Mesenteric fat pad (tissue), 1 donor: ENCODE results near the gene CREB5. TPM values are rescaled to one million over a fixed set of nuclear protein-coding genes. Genes with fewer than 3 reads are reported as not detected.

Source experiments
- DNase-seq: peaks from one replicate; pipeline ENCODE4 v3.0.0-alpha.2; 2020; ENCODE audit warnings: low spot score
- total RNA-seq: library from RNA; stranded (reverse); fragmentation: NEBNext Ultra II Directional; extraction: Animal tissue kit (Norgen Biotek cat#: 25700); gene quantifications from one replicate; pipeline ENCODE4 v1.2.1, GENCODE V29; 2021
- donor health status: DM: yes; HTN: yes; CAD: no.

CREB5 gene
- total RNA-seq, 1 donor from 2014 or later: 45.3 TPM

- no peak for DNase-seq
Observed at GRCh38 chr7:28433699-28434219, 21.4 kb downstream of the CREB5 start.

- no peak for DNase-seq
Observed at GRCh38 chr7:28434510-28434909, 22.2 kb downstream of the CREB5 start.

- no peak for DNase-seq
Observed at GRCh38 chr7:28435152-28435551, 22.8 kb downstream of the CREB5 start.

GRCh38 chr7:28435732-28436378, 23.5 kb downstream of the CREB5 start:
- no peak for DNase-seq

GRCh38 chr7:28440055-28440601, 27.8 kb downstream of the CREB5 start:
- DNase-seq: no peak

- no peak for DNase-seq
Observed at GRCh38 chr7:28442540-28443420, 30.5 kb downstream of the CREB5 start.

GRCh38 chr7:28446131-28446530, 33.8 kb downstream of the CREB5 start:
- no peak for DNase-seq

- DNase-seq: no peak
Observed at GRCh38 chr7:28447071-28447470, 34.8 kb downstream of the CREB5 start.

- no peak for DNase-seq
Observed at GRCh38 chr7:28448708-28449107, 36.4 kb downstream of the CREB5 start.

GRCh38 chr7:28452681-28453080, 40.4 kb downstream of the CREB5 start:
- no peak for DNase-seq

GRCh38 chr7:28455486-28455885, 43.2 kb downstream of the CREB5 start:
- DNase-seq: no peak

GRCh38 chr7:28456044-28456443, 43.7 kb downstream of the CREB5 start:
- DNase-seq: no peak

- no peak for DNase-seq
Observed at GRCh38 chr7:28458732-28459131, 46.4 kb downstream of the CREB5 start.

- no peak for DNase-seq
Observed at GRCh38 chr7:28459306-28459705, 47.0 kb downstream of the CREB5 start.

- no peak for DNase-seq
Observed at GRCh38 chr7:28465697-28466096, 53.4 kb downstream of the CREB5 start.

GRCh38 chr7:28466341-28466740, 54.0 kb downstream of the CREB5 start:
- DNase-seq: no peak

GRCh38 chr7:28466885-28467284, 54.6 kb downstream of the CREB5 start:
- no peak for DNase-seq

GRCh38 chr7:28469562-28469961, 57.2 kb downstream of the CREB5 start:
- DNase-seq: no peak

- no peak for DNase-seq
Observed at GRCh38 chr7:28470344-28470743, 58.0 kb downstream of the CREB5 start.

GRCh38 chr7:28472332-28472731, 60.0 kb downstream of the CREB5 start:
- no peak for DNase-seq

- no peak for DNase-seq
Observed at GRCh38 chr7:28473571-28474281, 61.4 kb downstream of the CREB5 start.

- no peak for DNase-seq
Observed at GRCh38 chr7:28474282-28474638, 61.9 kb downstream of the CREB5 start.
